ENCODE data around the gene LEFTY1.

LEFTY1 gene

DNA sequence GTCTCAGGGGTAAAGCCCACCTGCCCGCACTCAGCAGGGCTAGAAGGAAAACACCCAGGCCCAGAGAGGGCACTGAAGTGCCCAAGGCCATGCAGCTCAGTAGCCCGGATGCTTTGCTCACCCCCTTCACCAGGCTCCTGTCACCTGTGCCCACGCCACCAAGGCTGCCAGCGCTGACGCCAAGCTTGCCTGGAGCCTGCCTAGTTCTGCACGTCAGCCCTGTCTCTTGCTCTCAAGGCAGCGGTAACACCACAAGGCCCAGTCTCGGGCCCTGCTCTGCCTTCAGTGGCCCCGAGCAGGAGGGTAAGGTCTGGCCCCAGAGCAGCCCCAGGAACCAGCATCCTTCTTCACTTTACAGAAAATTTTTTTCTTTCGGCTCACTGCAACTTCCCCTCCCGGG is 14.5 kb downstream of the LEFTY1 start:
- Mint-ChIP-seq H3K27me3 (ENCODE audit: low read depth, poor library complexity) (peaks cover 7% of the 10 kb centered on the region), H3K4me3 (no peak overlapping the region), H3K9me3 (no peaks in the 10 kb centered on the region), H3K27ac (no peak overlapping the region), H3K4me1 (peaks cover 50% of the 10 kb centered on the region), H3K36me3 (ENCODE audit: low read depth) (peaks cover 17% of the 10 kb centered on the region)
- DNase-seq, result no peak
- TF ChIP-seq CTCF (IDR thresholded peaks at IDR 0.05), result no peak

- peaks cover 24% of the 10 kb centered on the region for H3K36me3 Mint-ChIP-seq (ENCODE audit: low read depth)
- TF ChIP-seq CTCF (IDR thresholded peaks at IDR 0.05), result no peak
- no peaks in the 10 kb centered on the region for H3K9me3 Mint-ChIP-seq
- H3K27ac Mint-ChIP-seq, result no peak overlapping the region
- DNase-seq, result no peak
- H3K27me3 Mint-ChIP-seq (ENCODE audit: low read depth, poor library complexity), result peaks cover 7% of the 10 kb centered on the region
- no peak overlapping the region for H3K4me3 Mint-ChIP-seq
- peaks cover 41% of the 10 kb centered on the region for H3K4me1 Mint-ChIP-seq
These were observed 15.6 kb downstream of the LEFTY1 start for GRCh38 chr1:225873281-225873850.

DNA sequence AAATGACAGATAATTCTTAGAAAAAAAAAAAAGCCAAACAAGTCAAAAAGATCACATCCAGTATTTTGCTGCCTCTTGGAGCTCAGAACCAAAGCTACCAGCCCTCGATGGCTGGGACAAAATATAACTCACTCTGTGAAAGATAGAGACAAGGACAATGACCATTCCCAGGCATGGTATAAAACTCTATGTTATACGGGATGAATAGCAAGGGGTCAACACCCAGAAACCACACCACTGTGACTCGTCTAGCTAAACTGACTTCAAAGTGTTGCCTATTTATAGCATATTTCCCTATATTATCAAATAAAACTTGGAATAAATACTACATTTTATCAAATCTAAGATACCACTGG is 16.9 kb downstream of the LEFTY1 start:
- Mint-ChIP-seq H3K4me1 (peaks cover 34% of the 10 kb centered on the region), H3K9me3 (no peaks in the 10 kb centered on the region)
- no peak for TF ChIP-seq CTCF (IDR thresholded peaks at IDR 0.05)

GRCh38 chr1:225871359-225872074 is 17.4 kb downstream of the LEFTY1 start:
- H3K4me1 Mint-ChIP-seq, result peaks cover 37% of the 10 kb centered on the region
- TF ChIP-seq CTCF (IDR thresholded peaks at IDR 0.05), result no peak
- H3K9me3 Mint-ChIP-seq, result no peaks in the 10 kb centered on the region
- H3K36me3 Mint-ChIP-seq (ENCODE audit: low read depth), result peaks cover 37% of the 10 kb centered on the region
- H3K4me3 Mint-ChIP-seq, result no peak overlapping the region
- peaks cover 7% of the 10 kb centered on the region for H3K27me3 Mint-ChIP-seq (ENCODE audit: low read depth, poor library complexity)
- no peak for DNase-seq
- no peak overlapping the region for H3K27ac Mint-ChIP-seq

More for the DNA sequence above, 16.9 kb downstream of the LEFTY1 start:
- Mint-ChIP-seq H3K27me3 (ENCODE audit: low read depth, poor library complexity) (peaks cover 7% of the 10 kb centered on the region), H3K27ac (no peak overlapping the region), H3K36me3 (ENCODE audit: low read depth) (peaks cover 31% of the 10 kb centered on the region), H3K4me3 (no peak overlapping the region)
- no peak for DNase-seq

- Mint-ChIP-seq H3K4me1 (peaks cover 43% of the 10 kb centered on the region), H3K9me3 (no peaks in the 10 kb centered on the region), H3K27ac (no peak overlapping the region), H3K4me3 (no peak overlapping the region), H3K36me3 (ENCODE audit: low read depth) (peaks cover 40% of the 10 kb centered on the region), H3K27me3 (ENCODE audit: low read depth, poor library complexity) (peaks cover 7% of the 10 kb centered on the region)
- TF ChIP-seq CTCF (IDR thresholded peaks at IDR 0.05), result no peak
- no peak for DNase-seq
These were observed 18.0 kb downstream of the LEFTY1 start for GRCh38 chr1:225870911-225871310.

Data from nephron progenitor cell (in vitro differentiated cells).